Measurements from ENCODE around the gene USP48.

The USP48 gene

DNA sequence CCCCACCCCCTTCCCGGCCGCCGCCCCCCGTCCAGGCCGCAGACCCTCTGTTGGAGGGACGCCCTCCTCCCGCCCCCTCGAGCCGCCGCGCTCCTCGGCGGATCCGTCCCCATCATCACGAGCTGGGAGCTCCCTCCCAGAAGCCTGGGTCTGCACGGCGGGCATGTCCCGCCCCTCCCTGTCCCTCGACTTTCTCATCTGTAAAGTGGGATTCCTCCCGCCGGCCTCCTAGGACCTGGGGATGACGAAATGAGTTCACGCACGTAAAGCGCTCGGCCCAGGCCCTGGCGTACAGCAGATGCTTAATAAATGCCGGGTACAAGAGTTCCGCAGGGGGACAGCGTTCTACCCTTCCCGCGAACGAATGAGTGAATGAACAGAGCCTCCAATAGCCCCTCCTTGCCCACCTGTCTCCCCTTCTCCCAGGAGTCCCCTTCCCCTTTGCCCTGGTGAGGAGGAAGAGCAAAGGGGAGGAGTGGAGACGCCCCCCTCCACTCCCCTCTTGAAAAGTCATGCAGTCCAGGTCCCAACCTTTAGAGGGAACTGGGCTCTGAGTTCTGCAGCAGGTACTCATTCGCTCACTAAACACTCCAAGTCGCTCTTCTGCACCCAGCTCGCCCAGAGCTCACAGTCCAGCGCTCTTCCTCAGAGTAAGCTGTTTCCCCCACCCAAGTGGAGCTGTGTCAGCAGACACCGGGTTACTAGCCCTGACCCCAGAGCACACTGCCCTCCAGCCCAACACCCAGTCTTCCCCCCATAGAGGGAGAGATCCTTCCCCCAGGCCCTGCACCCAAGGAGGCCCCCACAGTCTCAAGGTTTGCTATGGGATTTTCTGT is 130.6 kb downstream of the USP48 start:
- no peak for DNase-seq

DNA sequence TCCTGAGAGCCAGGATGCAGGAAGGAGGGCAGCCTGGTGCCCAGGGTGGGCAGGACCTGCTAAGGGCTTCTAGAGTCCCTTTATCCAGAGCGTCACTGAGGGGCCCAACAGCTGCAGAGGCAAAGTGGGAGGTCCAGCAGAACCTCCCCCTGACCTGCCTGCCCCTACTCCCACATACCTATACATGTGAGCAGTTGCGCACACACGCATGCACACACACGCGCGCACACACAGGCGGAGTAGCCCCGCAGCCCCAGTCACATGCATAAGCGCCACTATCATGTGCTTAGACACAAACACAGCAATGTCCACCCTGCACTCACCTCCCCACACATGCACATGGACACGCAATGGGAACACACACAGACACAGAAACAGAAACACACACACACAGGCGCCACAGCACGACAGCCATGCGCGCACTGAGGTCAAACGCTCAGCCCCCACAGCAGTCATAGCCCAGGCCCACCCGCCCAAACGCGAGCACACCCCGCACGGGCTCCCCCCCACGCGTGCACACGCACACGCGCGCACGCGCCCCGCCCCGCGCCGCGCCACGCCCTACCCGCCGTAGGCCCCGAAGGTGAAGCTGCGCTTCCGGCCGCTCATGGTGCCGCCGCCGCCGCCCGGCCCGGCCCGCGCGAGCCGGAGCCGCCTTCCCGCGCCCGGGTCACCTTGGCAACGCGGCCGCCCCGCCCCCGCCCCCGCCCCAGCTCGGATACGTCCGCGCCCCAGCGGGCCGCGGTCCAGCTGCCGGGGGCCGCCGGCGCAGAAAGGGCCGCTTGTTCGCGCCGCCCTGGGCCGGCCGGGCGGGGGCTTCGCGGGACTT is 131.5 kb downstream of the USP48 start:
- peak; percentile 48 for DNase-seq

DNA sequence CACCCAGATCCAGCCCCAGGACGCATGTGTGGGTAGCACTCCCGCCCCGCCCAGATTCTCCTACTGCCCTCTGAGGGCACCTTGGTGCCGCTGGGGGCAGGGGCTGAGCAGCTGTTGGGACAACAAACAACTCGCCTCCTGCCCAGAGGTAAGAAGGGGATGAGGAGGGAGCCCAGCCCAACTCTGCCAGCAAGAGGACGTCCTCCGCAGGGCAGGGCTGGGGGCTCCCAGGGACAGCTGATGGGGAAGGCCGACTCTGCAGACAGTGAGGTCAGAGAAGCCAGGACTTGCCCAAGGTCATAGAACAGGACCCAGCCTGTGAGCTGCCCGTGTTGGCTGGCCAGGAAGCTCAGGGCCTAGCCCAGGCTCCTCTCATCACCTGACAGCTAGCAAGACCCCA is 132.5 kb downstream of the USP48 start:
- DNase-seq = no peak

DNA sequence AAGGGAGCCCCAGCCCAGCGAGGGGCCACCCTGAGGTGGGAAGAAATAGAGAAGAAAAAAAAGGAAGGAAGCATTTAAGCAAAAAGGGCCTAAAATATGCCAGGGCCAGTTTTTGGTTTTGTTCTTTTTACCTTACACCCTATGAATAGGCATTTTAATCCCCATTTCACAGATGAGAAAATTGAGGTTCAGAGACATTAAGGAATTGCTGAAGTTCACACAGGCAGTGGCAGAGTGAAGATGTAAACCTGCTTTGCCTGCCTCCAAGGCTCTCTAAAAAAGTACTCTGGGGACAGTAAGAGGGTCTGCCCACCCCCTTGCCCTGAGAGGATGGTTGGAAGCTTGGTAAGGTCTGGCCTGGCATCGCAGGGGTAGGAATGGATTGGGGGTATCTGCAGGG is 133.6 kb downstream of the USP48 start:
- DNase-seq = no peak

GRCh38 chr1:21648791-21649190 is 134.2 kb downstream of the USP48 start:
- no peak for DNase-seq

GRCh38 chr1:21648352-21648730 is 134.6 kb downstream of the USP48 start:
- no peak for DNase-seq

DNA sequence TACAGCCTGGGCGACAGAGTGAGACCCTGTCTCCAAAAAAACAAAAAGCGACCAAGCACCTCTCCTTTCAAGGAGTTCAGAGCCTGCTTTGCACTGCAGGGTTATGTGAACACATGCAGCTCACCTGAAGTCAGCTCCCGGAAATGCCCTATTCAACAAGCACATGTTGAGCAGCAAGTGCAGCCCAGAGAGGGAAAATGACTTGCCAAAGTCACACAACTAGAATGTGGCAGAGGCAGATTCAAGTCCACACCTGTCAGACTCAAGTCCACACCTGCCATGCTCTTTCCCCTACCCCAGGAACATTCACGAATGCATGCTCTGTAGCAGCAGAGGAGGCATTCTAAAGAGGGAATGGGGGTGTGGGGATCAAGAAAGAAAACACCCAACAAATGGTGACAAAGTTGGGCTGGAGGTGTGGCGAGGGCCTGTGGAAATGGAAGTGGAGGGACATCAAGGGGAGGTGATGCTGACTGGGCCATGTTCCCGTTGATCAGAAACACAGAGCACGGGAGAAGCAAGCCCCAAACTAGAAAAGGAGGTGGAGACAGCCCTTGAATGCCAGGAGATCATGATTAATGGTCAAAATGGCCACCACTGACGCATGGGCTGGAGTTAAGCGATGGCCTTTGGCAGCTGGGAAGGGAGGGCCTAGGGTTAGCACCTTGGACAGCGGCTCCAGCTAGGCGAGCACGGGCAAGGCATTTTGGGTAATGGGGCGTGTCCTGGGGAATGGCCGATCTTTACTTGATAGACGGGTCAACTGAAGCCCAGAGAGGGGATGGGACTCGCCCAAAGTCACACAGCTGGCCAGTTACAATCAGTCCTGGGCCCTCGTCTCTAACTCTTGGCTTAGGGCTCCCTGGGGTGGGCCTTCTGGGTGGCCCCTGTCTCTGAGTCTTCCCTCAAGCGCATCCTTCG is 135.3 kb downstream of the USP48 start:
- DNase-seq = no peak

DNA sequence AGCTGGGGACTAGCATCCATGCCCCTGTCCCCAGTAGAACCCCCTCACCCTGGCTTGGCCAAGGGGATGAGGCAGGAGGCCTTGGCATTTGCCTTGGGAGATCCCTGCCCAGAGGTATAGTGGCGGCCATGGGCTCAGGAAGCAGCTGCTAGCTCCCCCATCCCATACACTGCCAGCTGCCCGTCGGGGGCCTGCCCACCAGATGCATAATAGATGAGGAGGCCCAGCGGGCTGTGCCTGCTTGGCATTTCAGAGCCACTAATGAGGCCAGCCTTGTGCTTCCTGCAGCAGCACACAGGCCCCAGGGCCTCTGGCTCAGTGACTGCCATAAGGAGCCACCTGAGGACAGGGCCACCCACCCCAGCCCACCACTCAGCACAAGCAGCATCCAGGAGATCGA is 137.4 kb downstream of the USP48 start:
- no peak for DNase-seq

DNA sequence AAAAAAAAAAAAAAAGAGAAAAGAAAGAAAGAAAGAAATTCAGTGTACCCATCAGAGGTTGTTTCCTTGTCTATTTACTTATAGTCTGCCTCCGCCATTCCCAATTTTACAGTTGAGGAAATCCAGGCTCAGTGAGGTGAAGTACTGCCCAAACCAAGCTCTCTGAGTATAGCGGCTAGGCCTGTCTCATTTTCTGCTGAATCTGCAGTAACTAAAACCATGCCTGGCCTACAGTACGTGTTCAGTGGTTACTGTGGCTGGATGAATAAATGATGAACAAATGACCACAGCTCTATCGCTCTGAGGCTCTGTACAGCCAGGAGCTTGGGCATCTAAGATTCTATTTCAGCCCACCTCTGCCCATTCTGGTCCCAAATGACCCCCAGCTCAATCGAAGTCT is 138.0 kb downstream of the USP48 start:
- DNase-seq = no peak

- no peak for DNase-seq
These were observed 138.6 kb downstream of the USP48 start for GRCh38 chr1:21644348-21644747.

DNA sequence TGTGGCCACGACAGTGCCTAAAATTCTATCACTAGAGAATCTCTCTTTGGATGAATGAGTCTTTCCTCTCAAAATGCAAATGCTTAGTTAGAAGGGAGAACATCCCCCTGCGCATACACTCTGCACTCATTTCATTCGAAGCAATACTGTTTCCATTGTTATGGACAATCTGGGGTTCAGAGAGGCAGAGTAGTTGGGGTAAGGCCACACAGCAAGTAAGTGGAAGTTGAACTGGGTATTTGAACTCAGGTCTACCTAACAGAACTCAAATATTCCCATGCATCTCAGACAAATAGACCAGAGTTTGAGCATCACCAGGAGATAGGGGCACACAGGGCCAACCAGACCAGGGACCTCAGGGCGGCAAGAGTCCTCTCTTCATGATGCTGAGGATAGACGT is 139.3 kb downstream of the USP48 start:
- DNase-seq = no peak

DNA sequence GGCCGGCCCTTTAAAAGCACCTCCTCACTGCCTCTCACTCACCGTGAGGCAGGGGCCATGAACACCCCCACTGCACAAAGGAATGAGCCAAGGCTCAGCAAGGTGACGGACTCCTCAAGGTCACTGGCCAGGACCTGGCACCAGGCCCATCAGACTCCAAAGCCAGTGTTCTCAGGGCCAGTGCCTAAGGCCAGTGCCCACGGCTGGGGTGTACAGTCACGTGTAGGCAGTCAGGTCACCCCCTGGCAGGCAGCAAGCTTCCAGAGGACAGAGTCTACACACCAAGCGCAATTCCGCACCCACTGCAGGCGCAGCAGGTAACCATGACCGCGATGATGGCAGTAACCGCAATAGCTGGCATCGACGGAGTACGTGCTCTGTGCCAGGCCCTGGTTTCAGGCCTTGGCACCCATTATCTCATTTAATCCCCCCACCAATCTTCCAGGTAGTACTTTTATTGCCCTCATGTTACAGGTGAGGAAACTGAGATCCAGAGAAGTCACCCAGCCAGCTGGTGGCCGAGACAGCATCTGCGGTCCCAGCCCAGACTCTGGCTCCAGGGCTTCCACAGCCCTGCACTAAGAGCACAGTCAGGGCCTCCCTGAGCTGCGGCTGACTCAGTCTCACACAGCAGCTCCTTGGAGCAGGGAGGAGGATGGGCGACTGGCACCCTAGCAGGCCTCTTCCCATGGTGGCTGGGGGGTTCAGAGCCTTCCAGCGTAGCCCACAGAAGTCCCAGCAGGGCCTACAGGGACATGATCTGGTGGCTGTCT is 140.8 kb downstream of the USP48 start:
- DNase-seq = no peak

DNA sequence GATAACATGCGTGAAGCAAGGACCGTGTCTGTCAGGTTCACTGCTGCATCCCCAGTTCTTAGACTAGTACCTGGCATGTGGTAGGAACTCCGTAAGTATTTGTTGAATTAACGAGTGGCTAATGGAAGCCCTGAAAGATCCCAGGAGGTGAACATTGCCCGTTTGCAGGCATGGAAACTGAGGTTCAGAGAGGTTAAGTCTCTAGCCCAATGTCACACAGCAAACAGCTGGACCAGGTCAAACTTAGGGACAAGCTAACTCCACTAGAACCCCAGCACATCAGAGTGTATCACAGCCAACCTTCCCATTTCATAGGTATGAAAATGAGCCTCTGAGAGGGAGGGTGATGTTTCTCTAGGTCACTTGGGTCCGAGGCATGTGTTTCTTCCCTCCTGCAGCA is 141.4 kb downstream of the USP48 start:
- no peak for DNase-seq

DNA sequence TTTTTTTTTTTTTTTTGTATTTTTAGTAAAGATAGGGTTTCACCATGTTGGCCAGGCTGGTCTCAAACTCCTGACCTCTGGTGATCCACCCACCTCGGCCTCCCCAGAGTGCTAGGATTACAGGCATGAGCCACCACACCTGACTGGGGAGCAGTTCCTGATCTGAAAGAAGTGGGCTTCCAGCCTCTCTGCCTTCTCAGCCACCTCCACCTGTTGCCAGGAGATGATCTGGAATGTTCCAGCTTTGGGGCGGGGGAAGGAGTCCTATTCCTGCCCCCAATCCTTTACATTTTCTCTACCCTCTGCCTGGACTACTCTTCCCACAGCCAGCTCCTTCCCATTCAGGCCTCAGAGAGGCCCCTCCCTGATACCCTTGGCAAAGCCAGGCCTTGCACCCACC is 141.9 kb downstream of the USP48 start:
- no peak for DNase-seq

GRCh38 chr1:21640653-21641052 is 142.3 kb downstream of the USP48 start:
- no peak for DNase-seq

DNA sequence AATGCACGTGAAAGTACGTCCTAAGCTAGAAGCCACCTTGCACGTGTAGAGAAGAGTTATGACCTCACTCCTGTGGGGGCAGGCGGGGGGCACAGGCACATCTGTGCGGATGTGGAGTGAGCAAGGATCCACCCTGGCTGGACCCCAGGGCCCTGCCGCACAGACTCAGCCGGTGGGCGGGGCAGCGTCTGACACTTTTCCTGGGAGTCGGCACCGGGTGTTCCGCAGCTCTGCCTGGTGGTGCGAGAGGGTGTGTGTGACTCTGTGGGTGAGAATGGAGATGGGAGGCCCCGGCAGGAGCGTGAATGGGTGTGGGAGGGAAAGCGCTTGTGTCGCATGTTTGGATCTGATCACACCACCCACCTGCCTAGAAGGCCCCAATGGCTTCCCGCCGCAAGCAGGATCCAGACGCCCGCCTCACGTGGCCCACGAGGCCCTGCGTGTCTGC is 143.3 kb downstream of the USP48 start:
- DNase-seq = no peak

GRCh38 chr1:21638531-21639341 is 144.2 kb downstream of the USP48 start:
- no peak for DNase-seq

DNA sequence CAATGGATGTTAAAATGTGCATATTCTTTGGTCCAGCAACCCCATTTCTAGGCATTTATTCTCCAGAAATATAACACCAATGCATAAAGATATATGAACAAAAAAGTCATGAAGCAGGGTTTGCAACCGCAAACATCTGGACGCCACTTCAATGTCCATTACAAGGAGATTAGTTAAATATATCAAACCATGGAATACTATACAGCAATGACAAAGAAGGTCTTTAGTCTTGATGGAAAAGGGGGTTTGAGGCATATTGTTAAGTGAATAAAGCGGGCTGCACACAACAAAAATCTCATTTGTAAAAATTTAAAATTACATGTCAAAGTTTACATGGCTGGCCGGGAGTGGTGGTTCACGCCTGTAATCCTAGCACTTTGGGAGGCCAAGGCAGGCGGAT is 145.4 kb downstream of the USP48 start:
- DNase-seq = no peak

GRCh38 chr1:21636029-21636428 is 146.9 kb downstream of the USP48 start:
- no peak for DNase-seq

- DNase-seq = no peak
These were observed 148.0 kb downstream of the USP48 start for GRCh38 chr1:21634806-21635535.
